ENCODE results near the gene LPIN3.

The LPIN3 gene

DNA sequence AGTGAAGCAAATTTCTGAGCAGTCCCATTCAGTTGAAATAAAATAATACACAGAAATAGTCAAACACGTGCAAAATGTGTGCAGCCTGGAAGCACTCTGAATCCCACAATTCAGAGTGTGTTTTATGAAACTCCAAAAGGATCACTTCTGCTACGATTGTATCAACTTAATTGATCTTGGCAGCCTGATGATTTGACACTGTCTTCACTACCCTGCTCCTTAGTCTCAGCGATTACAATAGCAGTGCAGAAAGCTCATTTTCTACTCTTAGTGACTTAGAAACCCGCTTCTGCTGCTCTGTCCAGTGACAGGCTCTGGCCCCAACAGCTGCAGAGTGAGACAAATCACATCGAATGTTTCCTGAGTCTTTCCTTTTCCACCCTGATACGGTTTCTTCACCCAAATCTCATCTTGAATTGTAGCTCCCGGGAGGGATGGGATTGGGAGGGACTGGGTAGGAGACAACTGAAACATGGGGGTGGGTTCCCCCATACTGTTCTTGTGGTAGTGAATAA is 42.2 kb downstream of the LPIN3 start:
- Histone ChIP-seq H3K9me2 (replicated peaks; ENCODE audit: insufficient read depth, low read length) (no peaks in the 10 kb centered on the region), H3K4me2 (ENCODE audit: low read depth, low read length) (no peak overlapping the region), H3K36me3 (replicated peaks; ENCODE audit: insufficient read depth, low read length) (no peaks in the 10 kb centered on the region), H4K20me1 (ENCODE audit: insufficient read depth, low read length) (no peaks in the 10 kb centered on the region), H3K4me3 (ENCODE audit: low read length) (no peak overlapping the region), H2AFZ (ENCODE audit: low read length) (no peak overlapping the region), H3K27ac (ENCODE audit: low read length) (no peak overlapping the region), H3K9me3 (replicated peaks; ENCODE audit: insufficient read depth, low read length) (no peaks in the 10 kb centered on the region), H3K79me2 (ENCODE audit: low read length) (no peaks in the 10 kb centered on the region), H3F3A (ENCODE audit: insufficient read depth, low read length) (no peaks in the 10 kb centered on the region), H3K9ac (ENCODE audit: low read length) (no peak overlapping the region), H3K27me3 (replicated peaks; ENCODE audit: insufficient read depth, low read length) (no peaks in the 10 kb centered on the region), H3K4me1 (ENCODE audit: low read length) (no peaks in the 10 kb centered on the region)
- DNase-seq = no peak
- TF ChIP-seq EZH2 (optimal IDR thresholded peaks at IDR 0.05; ENCODE audit: low read depth, low read length) (no peak), EZH2phosphoT487 (IDR thresholded peaks at IDR 0.05; ENCODE audit: low read length) (no peak), CTCF (IDR thresholded peaks at IDR 0.05; ENCODE audit: low read length) (no peak)

DNA sequence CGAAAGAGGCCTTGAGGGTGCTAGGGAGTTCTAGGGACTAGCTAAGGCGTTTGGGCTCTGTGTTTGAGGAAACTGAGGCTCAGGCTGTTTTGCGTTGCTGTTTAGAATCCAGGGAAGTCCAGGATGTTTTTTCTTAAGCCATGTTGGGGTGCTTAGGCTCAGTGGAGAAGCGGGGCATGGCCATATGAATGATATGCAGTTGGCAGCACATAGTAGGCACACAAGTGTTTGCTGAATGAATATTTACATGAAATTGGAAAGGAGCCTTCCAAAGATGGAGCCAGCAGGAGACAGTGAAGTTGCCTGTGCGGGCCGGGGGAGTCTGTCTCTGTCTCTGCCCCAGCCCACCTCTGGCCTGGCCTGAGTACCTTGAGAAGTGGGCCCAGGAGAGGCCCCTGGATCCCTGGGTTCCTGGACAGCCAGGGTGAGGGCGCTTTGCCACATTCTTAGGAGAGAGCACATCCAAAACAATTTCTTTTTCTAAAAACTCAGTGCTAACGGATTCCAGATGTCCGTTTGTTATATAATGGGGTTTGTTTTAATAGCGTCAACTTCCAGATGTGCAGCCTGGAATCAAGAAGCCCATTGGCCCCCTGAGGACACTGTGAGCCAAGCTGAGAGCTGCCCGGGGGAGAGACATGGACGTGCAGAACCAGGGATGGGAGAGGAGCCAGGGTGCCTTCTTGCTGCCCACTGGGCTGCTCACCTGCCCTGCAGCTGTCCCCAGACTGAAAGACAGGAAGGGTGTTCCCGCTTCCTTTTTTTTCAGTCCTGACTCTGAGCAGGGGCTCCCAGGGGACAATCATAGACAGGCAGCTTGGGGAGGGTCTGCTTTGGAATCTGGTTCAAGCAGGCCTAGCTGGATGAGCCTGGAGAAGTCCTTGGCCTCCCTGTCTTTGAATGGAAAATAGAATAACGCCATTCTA is 46.1 kb downstream of the LPIN3 start:
- Histone ChIP-seq H3K79me2 (ENCODE audit: low read length) (no peaks in the 10 kb centered on the region), H3K27ac (ENCODE audit: low read length) (no peak overlapping the region), H3K36me3 (replicated peaks; ENCODE audit: insufficient read depth, low read length) (no peaks in the 10 kb centered on the region), H3F3A (ENCODE audit: insufficient read depth, low read length) (no peaks in the 10 kb centered on the region), H3K9me2 (replicated peaks; ENCODE audit: insufficient read depth, low read length) (no peaks in the 10 kb centered on the region), H3K4me3 (ENCODE audit: low read length) (no peak overlapping the region), H2AFZ (ENCODE audit: low read length) (no peak overlapping the region), H3K9me3 (replicated peaks; ENCODE audit: insufficient read depth, low read length) (no peaks in the 10 kb centered on the region), H3K27me3 (replicated peaks; ENCODE audit: insufficient read depth, low read length) (no peaks in the 10 kb centered on the region), H3K4me2 (ENCODE audit: low read depth, low read length) (no peak overlapping the region), H3K4me1 (ENCODE audit: low read length) (no peaks in the 10 kb centered on the region), H4K20me1 (ENCODE audit: insufficient read depth, low read length) (no peaks in the 10 kb centered on the region), H3K9ac (ENCODE audit: low read length) (no peak overlapping the region)
- no peak for DNase-seq
- TF ChIP-seq EZH2phosphoT487 (IDR thresholded peaks at IDR 0.05; ENCODE audit: low read length) = no peak
- TF ChIP-seq CTCF (IDR thresholded peaks at IDR 0.05; ENCODE audit: low read length) = no peak
- no peak for TF ChIP-seq EZH2 (optimal IDR thresholded peaks at IDR 0.05; ENCODE audit: low read depth, low read length)

DNA sequence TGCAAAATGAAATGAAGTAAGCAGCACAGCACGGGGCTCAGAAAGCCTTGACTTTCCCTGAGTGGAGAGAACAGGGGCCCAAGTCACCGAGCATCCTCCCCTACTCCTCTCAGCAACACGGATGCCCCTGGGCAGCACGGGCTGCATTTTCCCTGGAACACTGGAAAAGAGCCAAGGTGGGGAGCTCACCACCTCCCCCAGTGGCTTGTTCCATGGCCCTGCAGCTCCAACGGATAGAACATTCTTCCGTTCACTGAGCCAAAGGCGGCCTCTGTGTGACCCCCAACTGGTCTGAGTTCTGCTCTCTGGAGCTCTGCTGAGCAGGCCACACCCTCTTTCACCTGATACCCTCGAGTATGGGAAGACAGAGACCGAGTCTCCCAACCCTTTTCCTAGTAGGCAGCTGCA is 46.8 kb downstream of the LPIN3 start:
- no peaks in the 10 kb centered on the region for H3K36me3 ChIP-seq (replicated peaks; ENCODE audit: insufficient read depth, low read length)
- H3K4me3 ChIP-seq (ENCODE audit: low read length) = no peak overlapping the region
- H3K9ac ChIP-seq (ENCODE audit: low read length) = no peak overlapping the region
- TF ChIP-seq EZH2phosphoT487 (IDR thresholded peaks at IDR 0.05; ENCODE audit: low read length) (no peak), EZH2 (optimal IDR thresholded peaks at IDR 0.05; ENCODE audit: low read depth, low read length) (no peak), CTCF (IDR thresholded peaks at IDR 0.05; ENCODE audit: low read length) (no peak)
- DNase-seq = no peak
- H3F3A ChIP-seq (ENCODE audit: insufficient read depth, low read length) = no peaks in the 10 kb centered on the region
- no peaks in the 10 kb centered on the region for H3K9me3 ChIP-seq (replicated peaks; ENCODE audit: insufficient read depth, low read length)
- no peak overlapping the region for H3K27ac ChIP-seq (ENCODE audit: low read length)
- no peaks in the 10 kb centered on the region for H3K9me2 ChIP-seq (replicated peaks; ENCODE audit: insufficient read depth, low read length)
- no peak overlapping the region for H3K4me2 ChIP-seq (ENCODE audit: low read depth, low read length)
- H3K4me1 ChIP-seq (ENCODE audit: low read length) = no peaks in the 10 kb centered on the region
- no peaks in the 10 kb centered on the region for H3K27me3 ChIP-seq (replicated peaks; ENCODE audit: insufficient read depth, low read length)
- H2AFZ ChIP-seq (ENCODE audit: low read length) = no peak overlapping the region
- no peaks in the 10 kb centered on the region for H3K79me2 ChIP-seq (ENCODE audit: low read length)
- H4K20me1 ChIP-seq (ENCODE audit: insufficient read depth, low read length) = no peaks in the 10 kb centered on the region
